ENCODE results near the gene LHPP.
"Not testable (repeated sequence)": the region's sequence is repeated elsewhere in the genome, so short reads cannot be mapped to it uniquely, and the experiment has no call there.

LHPP gene

DNA sequence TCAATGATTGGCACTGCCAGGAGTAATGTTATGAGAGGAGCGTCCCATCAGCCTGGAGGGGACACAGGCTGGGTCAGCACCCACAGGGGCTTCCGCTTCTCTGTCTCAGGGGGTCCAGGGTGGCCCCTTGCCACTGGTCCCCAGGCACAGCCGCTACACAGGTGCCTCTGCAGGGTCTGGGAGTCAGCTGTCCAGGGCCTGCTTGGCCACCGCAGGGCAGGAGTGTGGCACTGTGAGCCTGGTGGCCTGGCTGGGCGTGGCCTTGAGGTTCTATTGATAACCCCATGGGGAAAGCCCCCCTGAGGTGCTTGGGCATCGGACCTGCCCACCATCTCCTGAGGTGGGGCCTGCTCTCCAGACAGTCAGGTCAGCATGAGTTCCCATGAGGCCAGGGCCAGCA, 136.6 kb downstream of the LHPP start:
- no peak for DNase-seq

GRCh38 chr10:124598773-124599587, 137.4 kb downstream of the LHPP start:
- no peak for DNase-seq

DNA sequence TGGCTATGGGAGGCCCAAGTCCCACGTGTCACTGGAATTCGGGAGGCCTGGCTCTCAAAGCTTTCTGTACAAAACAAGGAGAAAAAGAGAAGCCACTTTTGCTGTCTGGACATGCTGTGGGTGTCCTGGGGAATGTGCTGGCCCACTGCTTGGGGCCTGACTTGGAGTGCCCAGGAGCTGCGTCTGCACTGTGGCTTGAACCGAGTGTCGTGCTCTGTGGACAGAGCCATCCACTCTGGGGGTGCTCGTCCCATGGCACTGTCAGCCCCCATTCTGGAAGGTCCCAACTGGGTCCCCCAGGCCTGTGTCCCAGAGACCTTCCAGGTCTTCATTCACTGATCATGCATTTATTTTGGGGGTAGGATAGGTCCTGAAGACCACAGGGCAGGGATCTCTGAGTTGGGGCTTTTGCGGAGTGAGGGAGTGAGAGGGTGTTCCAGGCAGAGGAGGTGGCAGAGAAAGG, 138.0 kb downstream of the LHPP start:
- no peak for DNase-seq

GRCh38 chr10:124600051-124600880, 138.6 kb downstream of the LHPP start:
- DNase-seq: no peak

GRCh38 chr10:124601016-124601415, 139.4 kb downstream of the LHPP start:
- DNase-seq: no peak

GRCh38 chr10:124601431-124602120, 140.0 kb downstream of the LHPP start:
- DNase-seq: no peak

- DNase-seq: no peak
These were observed 140.5 kb downstream of the LHPP start for GRCh38 chr10:124602121-124602561.

DNA sequence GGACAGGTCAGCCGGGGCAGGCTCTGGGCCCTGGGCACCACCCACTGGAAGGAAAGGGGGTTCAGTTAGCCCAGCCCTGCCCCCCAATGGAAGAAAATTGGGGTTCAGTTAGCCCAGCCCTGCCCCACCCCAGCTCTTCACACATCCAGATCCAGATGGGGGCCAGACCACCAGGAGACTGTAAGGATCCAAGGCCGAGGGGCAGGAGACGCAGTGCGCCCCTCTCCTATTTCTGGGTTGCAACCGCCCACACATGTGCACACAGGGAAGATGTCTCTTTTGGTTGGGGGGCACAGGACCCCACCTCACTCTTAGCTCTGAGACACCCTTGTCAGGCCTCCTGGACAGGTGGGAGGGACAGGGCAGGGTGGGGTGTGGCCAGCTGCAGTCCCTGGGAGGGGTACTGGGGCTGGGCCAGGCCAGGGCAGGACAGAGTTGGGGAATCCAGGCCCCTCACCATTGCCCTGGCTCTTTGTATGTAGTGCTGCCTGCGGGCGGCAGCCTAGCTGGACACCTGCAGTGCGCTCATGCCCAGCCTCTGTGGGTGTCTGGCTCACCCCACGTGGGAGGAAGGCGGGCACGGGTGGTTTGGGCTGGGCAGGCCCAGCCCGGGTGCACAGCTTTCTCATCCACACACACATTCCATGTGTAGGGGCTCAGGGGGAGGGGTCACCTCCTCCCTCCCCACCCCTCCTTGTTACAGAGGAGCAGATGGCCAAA, 141.2 kb downstream of the LHPP start:
- no peak for DNase-seq

GRCh38 chr10:124603376-124604213, 142.0 kb downstream of the LHPP start:
- no peak for DNase-seq

- no peak for DNase-seq
These were observed 142.8 kb downstream of the LHPP start for GRCh38 chr10:124604214-124605000.

DNA sequence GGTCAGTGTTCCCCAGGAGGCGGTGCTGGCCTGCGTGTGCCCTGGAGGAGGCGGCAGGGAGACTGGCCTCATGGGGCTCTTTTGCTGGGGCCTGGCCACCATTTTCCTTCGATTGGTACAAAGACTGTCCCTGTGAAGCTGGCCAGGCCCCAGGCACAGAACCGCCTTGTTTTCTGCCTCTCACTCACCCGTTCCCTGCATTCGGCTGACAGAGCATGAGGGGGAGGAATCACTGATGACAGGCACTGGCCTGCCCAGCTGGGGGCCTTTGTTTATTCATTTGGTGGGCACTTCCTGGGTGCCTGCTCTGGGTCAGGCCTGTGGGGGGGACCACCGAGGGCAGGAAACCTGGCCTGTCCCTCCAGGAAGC, 143.4 kb downstream of the LHPP start:
- no peak for DNase-seq

- DNase-seq: no peak
These were observed 143.8 kb downstream of the LHPP start for GRCh38 chr10:124605481-124605855.

GRCh38 chr10:124605856-124606812, 144.5 kb downstream of the LHPP start:
- DNase-seq: no peak

DNA sequence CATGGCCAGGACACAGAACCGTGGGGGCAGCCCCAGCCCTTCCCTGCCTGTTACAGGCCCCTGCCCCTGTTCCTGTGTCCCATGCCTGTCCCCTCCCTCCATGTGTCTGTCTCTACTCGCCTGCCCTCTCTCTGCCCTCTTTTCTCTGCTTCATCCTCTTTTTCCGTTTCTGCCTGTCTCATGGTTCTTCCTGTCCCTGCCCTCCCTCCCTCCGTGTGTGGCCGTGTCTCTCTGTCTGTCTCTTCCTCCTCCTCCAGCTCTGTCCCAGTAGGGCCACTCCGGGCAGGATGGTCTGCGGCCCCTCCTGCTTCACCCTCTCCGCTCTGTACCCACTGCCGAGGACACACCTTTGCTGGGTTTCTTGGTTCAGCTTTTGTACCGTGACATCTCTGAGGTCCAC, 145.2 kb downstream of the LHPP start:
- no peak for DNase-seq

DNA sequence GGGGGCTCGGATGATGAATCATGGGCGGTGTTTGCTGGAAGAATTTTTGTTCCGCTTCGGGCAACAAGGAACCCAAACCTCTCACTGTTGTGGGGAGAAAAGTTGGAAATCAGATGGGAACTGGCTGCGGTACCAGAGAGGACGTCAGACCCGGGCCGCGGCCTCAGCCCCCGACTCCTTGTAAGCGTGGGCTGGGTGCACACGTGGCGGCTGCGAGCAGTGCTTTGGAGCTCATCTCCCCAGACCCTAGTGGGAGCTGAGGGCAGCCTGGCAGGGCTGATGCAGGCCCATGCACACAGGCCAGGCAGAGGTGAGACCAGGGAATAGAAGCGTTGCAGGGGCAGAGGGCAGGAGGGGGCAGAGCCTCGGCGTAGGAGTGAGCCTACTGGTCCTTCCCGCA, 146.1 kb downstream of the LHPP start:
- DNase-seq: no peak

DNA sequence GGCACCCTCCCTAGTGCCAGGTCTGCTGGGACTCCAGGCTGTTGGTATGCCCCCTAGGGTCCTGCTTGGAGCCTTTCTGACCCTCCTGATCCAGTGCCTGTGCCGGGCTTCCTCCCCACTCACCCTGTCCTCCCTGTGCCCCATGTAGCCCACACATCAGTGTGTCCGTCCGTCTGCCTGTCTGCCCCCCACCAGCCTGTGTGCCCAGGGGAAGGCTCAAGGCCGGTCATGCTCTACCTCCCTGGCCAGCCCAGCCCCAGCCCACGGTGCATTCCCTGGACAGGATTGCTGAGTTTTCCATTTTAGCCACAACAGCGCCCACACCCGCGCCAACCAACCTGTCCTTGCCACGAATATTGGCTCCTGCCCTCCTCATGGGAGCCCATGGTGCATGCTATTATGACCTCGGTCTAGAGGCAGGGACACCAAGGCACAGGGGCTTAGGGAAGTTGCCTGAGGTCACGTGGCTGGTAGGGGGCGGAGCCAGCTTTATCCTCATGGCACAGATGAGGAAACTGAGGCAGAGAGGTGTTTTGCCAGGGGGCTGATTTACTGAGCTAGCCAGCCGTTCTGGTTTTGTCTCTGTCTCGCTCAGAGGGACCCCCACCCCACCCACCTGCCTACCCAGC, 146.6 kb downstream of the LHPP start:
- no peak for DNase-seq

GRCh38 chr10:124609698-124610097, 148.1 kb downstream of the LHPP start:
- no peak for DNase-seq

DNA sequence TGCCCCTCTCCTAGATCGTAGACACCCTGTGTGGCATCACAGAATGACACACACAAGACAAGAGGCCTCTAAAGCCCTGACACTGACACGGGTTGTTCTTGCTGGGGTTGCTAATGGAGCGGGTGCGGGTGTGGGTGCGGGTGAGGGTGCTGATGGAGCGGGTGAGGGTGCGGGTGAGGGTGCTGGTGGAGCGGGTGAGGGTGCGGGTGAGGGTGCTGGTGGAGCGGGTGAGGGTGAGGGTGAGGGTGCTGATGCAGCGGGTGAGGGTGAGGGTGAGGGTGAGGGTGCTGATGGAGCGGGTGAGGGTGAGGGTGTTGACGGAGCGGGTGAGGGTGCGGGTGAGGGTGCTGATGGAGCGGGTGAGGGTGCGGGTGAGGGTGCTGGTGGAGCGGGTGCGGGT, 148.6 kb downstream of the LHPP start:
- DNase-seq: not testable (repeated sequence)

DNA sequence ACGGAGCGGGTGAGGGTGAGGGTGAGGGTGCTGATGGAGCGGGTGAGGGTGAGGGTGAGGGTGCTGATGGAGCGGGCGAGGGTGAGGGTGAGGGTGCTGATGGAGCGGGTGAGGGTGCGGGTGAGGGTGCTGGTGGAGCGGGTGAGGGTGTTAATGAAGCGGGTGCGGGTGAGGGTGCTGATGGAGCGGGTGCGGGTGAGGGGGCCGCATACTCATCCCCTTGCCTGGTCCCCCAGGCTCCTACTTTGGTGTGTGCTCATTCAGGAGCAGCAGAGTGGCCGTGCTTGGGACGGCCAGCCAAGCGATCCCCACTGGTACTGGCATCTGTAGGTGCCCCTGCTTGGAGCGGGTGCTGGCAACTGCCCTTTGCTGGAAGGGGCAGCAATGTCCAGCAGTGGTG, 149.2 kb downstream of the LHPP start:
- DNase-seq: not testable (repeated sequence)
